Upper lobe of right lung (tissue), 1 donor: ENCODE data around the gene UBL3. TPM values are rescaled to one million over a fixed set of nuclear protein-coding genes. Genes with fewer than 3 reads are reported as not detected.

Experiments used
- ATAC-seq: fragments of 200-7000 bp; cut with Tn5 transposase; one replicate; pipeline ENCODE4 v1.9.1; 2020; ENCODE audit warnings: mild to moderate bottlenecking, moderate library complexity
- DNase-seq: peaks from one replicate; pipeline ENCODE4 v3.0.0-alpha.2; 2020
- H3K27ac ChIP-seq: fragments of 200-600 bp; one replicate; pipeline ENCODE4 v1.8.0; 2022
- H3K27me3 ChIP-seq: fragments of 200-600 bp; one replicate; pipeline ENCODE4 v1.8.0; 2022; ENCODE audit warnings: mild to moderate bottlenecking
- H3K36me3 ChIP-seq: fragments of 200-600 bp; one replicate; pipeline ENCODE4 v1.8.0; 2022
- H3K4me1 ChIP-seq: fragments of 200-600 bp; one replicate; pipeline ENCODE4 v1.8.0; 2022
- H3K4me3 ChIP-seq: fragments of 200-600 bp; one replicate; pipeline ENCODE4 v1.8.0; 2022; ENCODE audit warnings: mild to moderate bottlenecking
- H3K9me3 ChIP-seq: fragments of 200-600 bp; one replicate; pipeline ENCODE4 v1.8.0; 2022
- intact Hi-C: fragments of 100-400 bp; cut with DNase I; formaldehyde crosslinking; loops from one replicate; pipeline ENCODE4 v1.11.0; 2022
- total RNA-seq: library from RNA; stranded (reverse); fragmentation: NEBNext Ultra II Directional; extraction: Animal tissue kit (Norgen Biotek cat#: 25700); gene quantifications from one replicate; pipeline ENCODE4 v1.2.1, GENCODE V29; 2021
- TF ChIP-seq, protein P1 (sequence below): fragments of 200-600 bp; IDR thresholded peaks from one replicate; pipeline ENCODE4 v1.8.0; 2022; ENCODE audit warnings: antibody characterized with exemption
- donor health status: DM: no; HTN: yes; CAD: no; lungs with severe emphysema.

Gene UBL3
- total RNA-seq, 1 donor from 2014 or later: 56.1 TPM

DNA sequence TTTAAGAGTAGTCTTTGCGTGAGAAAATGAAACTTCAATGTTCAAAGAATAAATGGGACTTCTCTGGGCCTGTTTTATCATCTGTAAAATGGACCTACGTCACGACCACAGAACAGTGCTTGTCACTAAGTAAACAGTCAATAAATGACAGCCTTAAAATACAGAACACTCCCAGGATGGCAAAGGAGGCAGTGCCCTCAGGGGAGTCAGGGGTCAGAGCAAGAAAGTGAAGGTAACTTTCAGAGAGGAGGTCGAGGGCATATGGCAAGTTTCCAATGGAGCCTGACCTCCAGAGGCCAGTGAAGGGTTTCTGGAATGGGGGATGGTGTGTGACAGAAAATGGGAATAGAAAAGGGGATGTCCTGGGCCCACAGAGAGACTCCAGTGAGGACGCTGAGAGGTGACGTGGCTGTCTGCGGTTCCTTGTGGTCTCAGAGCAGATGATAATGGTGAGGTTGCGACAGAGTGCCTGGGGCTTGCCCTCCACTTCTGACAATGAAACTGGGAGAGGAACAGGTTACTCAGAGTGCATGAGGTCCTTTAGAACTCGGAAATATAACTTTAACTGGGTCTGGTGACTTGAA is 91.8 kb downstream of the UBL3 start:
- peak; percentile 81 for DNase-seq
- H3K9me3 ChIP-seq: no peaks in the 10 kb centered on the region
- no peaks in the 10 kb centered on the region for H3K4me1 ChIP-seq
- no peaks in the 10 kb centered on the region for H3K27me3 ChIP-seq
- peaks cover 5% of the 10 kb centered on the region for H3K36me3 ChIP-seq
- TF ChIP-seq, protein P1, sequence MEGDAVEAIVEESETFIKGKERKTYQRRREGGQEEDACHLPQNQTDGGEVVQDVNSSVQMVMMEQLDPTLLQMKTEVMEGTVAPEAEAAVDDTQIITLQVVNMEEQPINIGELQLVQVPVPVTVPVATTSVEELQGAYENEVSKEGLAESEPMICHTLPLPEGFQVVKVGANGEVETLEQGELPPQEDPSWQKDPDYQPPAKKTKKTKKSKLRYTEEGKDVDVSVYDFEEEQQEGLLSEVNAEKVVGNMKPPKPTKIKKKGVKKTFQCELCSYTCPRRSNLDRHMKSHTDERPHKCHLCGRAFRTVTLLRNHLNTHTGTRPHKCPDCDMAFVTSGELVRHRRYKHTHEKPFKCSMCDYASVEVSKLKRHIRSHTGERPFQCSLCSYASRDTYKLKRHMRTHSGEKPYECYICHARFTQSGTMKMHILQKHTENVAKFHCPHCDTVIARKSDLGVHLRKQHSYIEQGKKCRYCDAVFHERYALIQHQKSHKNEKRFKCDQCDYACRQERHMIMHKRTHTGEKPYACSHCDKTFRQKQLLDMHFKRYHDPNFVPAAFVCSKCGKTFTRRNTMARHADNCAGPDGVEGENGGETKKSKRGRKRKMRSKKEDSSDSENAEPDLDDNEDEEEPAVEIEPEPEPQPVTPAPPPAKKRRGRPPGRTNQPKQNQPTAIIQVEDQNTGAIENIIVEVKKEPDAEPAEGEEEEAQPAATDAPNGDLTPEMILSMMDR: no peak
- ATAC-seq: peak; percentile 94
- no peak overlapping the region for H3K27ac ChIP-seq
- intact Hi-C loops: no loop called here
- H3K4me3 ChIP-seq: no peak overlapping the region

DNA sequence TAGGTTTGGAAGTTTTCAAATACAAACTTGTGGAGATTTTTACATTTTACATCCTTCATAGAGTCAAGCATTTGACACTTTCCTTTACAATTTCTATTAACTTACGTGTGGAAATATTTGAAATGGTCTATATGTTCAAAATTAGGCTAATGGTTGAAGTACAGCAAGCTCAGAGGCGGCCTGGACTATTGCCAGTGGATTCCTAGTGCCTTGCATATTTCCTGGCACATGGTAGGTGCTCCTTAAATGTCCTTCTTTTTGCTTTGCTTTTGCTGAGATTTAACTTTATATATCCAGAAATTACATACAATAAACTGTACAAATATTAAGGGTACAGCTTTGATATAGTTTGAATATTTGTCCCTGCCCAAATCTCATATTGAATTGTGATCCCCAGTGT is 93.9 kb downstream of the UBL3 start:
- H3K36me3 ChIP-seq: no peaks in the 10 kb centered on the region
- intact Hi-C loops: no loop called here
- TF ChIP-seq, protein P1: no peak
- H3K27me3 ChIP-seq: no peaks in the 10 kb centered on the region
- H3K9me3 ChIP-seq: no peaks in the 10 kb centered on the region
- ATAC-seq (no peak), DNase-seq (no peak)
- H3K4me3 ChIP-seq: no peak overlapping the region
- H3K4me1 ChIP-seq: no peaks in the 10 kb centered on the region
- no peak overlapping the region for H3K27ac ChIP-seq

DNA sequence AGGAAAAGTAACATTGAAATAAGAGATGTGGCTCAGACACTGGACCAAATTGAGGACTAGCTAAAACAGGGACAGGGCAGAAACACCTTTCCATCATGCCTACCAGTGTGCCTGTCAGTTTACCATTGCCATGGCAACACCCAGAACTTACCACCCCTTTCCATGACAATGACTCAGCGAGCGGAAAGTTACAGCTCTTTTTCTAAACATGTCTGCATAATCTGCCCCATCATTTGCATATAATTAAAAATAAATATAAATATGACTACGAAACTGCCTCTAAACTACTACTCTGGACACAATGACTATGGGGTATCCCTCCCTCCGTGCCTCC is 96.0 kb downstream of the UBL3 start:
- DNase-seq (no peak), ATAC-seq (no peak)
- TF ChIP-seq, protein P1: no peak
- no peaks in the 10 kb centered on the region for H3K36me3 ChIP-seq
- intact Hi-C loops: no loop called here
- H3K27ac ChIP-seq: no peak overlapping the region
- H3K4me1 ChIP-seq: no peaks in the 10 kb centered on the region
- no peaks in the 10 kb centered on the region for H3K27me3 ChIP-seq
- no peaks in the 10 kb centered on the region for H3K9me3 ChIP-seq
- H3K4me3 ChIP-seq: no peak overlapping the region

DNA sequence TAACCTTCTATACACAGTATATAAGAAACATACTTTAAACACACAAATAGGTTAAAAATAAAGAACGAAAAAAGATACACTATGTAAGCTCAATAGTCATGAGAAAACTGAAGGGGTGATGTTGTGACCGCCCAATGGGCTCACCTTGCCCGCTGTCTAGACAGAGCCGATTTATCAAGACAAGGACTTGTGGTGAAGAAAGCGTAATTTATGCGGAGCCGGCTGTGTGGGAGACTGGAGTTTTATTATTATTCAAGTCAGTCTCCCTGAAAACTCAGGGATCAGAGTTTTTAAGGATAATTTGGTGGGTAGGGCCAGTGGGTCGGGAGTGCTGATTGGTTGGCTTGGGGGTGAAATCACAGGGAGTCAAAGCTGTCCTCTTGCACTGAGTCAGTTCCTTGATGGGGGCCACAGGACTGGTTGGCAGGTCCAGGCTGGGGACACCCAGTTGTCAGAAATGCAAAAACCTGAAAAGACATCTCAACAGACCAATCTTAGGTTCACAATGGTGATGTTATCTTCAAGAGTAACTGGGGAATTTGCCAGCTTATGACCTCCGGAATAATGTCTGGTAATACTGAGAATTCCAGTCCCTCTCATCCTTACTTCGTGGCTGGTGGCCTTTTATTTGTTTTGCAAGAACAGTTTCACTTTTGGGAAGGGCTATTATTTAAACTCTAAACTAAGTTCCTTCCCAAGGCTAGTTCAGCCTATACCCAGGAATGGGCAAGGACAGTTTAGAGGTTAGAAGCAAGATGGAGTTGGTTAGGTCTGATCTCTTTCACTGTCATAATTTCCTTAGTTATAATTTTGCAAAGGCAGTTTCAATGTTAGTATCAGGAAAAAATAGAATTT is 96.6 kb downstream of the UBL3 start:
- H3K27ac ChIP-seq: no peak overlapping the region
- H3K27me3 ChIP-seq: no peaks in the 10 kb centered on the region
- H3K4me3 ChIP-seq: no peak overlapping the region
- intact Hi-C loops: no loop called here
- H3K9me3 ChIP-seq: no peaks in the 10 kb centered on the region
- DNase-seq (no peak), ATAC-seq (no peak)
- no peaks in the 10 kb centered on the region for H3K36me3 ChIP-seq
- TF ChIP-seq, protein P1: no peak
- H3K4me1 ChIP-seq: no peaks in the 10 kb centered on the region

DNA sequence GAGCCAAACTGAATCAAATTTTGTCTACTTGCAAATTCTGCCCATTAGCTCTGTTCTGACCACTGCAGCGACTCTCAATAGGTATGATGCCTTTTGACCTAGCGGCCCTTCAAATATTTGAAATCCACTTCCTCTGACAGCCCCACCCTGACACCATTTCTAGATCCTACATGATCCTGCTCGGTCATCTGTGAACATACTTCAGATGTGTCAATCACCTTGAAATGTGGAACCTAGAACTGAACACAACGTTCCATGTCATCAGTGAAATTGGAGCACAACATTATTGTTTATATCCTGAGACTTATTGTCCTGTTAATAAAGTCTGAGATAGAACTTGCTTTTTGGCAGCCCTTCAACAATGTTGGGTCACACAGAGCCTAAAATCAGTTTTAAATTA is 98.2 kb downstream of the UBL3 start:
- no peaks in the 10 kb centered on the region for H3K4me1 ChIP-seq
- no peaks in the 10 kb centered on the region for H3K36me3 ChIP-seq
- DNase-seq (no peak), ATAC-seq (no peak)
- TF ChIP-seq, protein P1: no peak
- no peaks in the 10 kb centered on the region for H3K27me3 ChIP-seq
- no peak overlapping the region for H3K27ac ChIP-seq
- intact Hi-C loops: no loop called here
- no peak overlapping the region for H3K4me3 ChIP-seq
- no peaks in the 10 kb centered on the region for H3K9me3 ChIP-seq
